DMS114 treated with DMSO at 0.1 percent for 48 hours (cell line): Measurements from ENCODE around the gene USP44.
"Not testable (repeated sequence)": the region's sequence is repeated elsewhere in the genome, so short reads cannot be mapped to it uniquely, and the experiment has no call there.

Experiments used
- DNase-seq: peaks from one replicate; lab custom pipeline; 2025; ENCODE audit not compliant: unreplicated experiment; lab: John Stamatoyannopoulos, UW

USP44 gene

GRCh38 chr12:95511977-95512376 is 39.3 kb downstream of the USP44 start:
- DNase-seq: no peak

- DNase-seq: no peak
These were observed 42.0 kb downstream of the USP44 start for GRCh38 chr12:95509300-95509699.

GRCh38 chr12:95506707-95507523 is 44.4 kb downstream of the USP44 start:
- no peak for DNase-seq

- no peak for DNase-seq
These were observed 46.2 kb downstream of the USP44 start for GRCh38 chr12:95505039-95505438.

GRCh38 chr12:95504140-95504539 is 47.1 kb downstream of the USP44 start:
- DNase-seq: no peak

- no peak for DNase-seq
These were observed 51.5 kb downstream of the USP44 start for GRCh38 chr12:95499772-95500171.

- no peak for DNase-seq
These were observed 52.3 kb downstream of the USP44 start for GRCh38 chr12:95498968-95499367.

- DNase-seq: no peak
These were observed 54.2 kb downstream of the USP44 start for GRCh38 chr12:95497031-95497430.

- DNase-seq: no peak
These were observed 55.8 kb downstream of the USP44 start for GRCh38 chr12:95495433-95495832.

GRCh38 chr12:95494888-95495287 is 56.4 kb downstream of the USP44 start:
- DNase-seq: no peak

- no peak for DNase-seq
These were observed 58.8 kb downstream of the USP44 start for GRCh38 chr12:95492462-95492861.

GRCh38 chr12:95487024-95487423 is 64.3 kb downstream of the USP44 start:
- DNase-seq: no peak

GRCh38 chr12:95484524-95484923 is 66.8 kb downstream of the USP44 start:
- DNase-seq: no peak

GRCh38 chr12:95482564-95482963 is 68.7 kb downstream of the USP44 start:
- not testable (repeated sequence) for DNase-seq

- no peak for DNase-seq
These were observed 69.4 kb downstream of the USP44 start for GRCh38 chr12:95481888-95482287.

GRCh38 chr12:95481072-95481471 is 70.2 kb downstream of the USP44 start:
- no peak for DNase-seq

GRCh38 chr12:95480230-95480629 is 71.0 kb downstream of the USP44 start:
- no peak for DNase-seq

GRCh38 chr12:95474660-95474958 is 76.7 kb downstream of the USP44 start:
- no peak for DNase-seq

- DNase-seq: peak; percentile 94
These were observed 77.2 kb downstream of the USP44 start, which contains the start of gene METAP2 for GRCh38 chr12:95473884-95474659. METAP2 (plus strand) TSS chr12:95474152; CDS start chr12:95474180, 28 bp downstream.

- DNase-seq: peak; percentile 65
These were observed 77.9 kb downstream of the USP44 start for GRCh38 chr12:95473231-95473883.

- DNase-seq: no peak
These were observed 81.0 kb downstream of the USP44 start for GRCh38 chr12:95470300-95470699.
